Fibroblast of skin of right biceps (primary cell): ENCODE measurements around the gene TUBG1.
A peak's percentile ranks its signal among the peaks of the same experiment; 100 is the strongest.
"Not testable (repeated sequence)": the region's sequence is repeated elsewhere in the genome, so short reads cannot be mapped to it uniquely, and the experiment has no call there.

Source experiments
- DNase-seq: peaks from one replicate; pipeline ENCODE4 v3.0.0-alpha.2; 2013

The TUBG1 gene

DNA sequence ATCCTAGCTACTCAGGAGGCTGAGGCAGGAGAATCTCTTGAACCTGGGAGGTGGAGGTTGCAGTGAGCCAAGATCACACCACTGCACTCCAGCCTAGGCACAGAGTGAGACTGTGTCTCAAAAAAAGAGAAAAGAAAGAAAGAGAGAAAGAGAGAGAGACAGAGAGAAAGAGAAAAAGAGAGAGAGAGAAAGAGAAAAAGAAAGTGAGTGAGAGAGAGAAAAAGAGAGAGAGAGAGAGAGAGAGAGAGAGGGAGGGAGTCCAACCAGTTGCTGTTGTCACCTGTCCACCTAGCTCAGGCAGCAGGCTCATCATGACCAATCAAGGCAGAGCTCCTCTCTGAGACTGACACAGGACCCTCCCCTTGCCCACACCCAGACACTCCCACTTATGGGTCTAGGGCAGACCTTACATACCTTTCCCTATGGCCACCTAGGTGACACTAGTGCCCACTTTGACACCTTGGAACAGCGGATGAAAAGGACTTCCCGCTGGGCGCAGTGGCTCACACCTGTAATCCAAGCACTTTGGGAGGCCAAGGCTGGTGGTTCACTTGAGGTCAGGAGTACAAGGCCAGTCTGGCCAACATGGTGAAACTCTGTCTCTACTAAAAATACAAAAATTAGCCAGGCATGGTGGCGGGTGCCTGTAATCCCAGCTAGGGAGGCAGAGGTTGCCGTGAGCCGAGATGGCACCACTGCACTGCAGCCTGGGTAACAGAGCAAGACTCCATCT, 17.7 kb downstream of the TUBG1 start:
- not testable (repeated sequence) for DNase-seq

DNA sequence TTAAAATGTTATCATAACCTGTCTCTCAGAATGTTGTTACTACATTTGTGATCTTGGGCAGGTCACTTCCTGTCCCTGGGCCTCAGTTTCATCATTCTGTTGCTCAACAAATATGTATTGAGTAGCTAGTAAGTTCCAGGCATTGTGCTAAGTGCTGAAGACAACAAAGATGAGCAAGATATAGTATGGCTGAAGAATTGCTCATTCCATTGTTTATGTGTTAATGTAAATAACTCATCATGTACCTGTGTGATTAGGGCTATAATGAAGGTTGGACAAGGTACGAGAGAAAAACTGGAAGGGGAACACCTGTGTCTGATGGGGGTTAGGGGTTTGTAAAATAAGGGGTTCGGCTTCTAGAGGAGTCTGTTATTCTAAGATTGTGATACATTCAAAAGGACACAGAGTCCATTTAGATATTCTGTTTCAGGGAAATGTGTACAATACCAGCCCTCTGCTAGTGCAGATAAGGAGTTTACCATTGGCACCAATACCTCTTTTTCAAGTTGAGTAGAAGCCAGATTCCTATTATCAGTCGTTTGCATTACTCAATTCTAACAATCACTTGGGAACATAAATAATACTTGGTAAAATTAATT, 20.0 kb downstream of the TUBG1 start:
- no peak for DNase-seq

DNA sequence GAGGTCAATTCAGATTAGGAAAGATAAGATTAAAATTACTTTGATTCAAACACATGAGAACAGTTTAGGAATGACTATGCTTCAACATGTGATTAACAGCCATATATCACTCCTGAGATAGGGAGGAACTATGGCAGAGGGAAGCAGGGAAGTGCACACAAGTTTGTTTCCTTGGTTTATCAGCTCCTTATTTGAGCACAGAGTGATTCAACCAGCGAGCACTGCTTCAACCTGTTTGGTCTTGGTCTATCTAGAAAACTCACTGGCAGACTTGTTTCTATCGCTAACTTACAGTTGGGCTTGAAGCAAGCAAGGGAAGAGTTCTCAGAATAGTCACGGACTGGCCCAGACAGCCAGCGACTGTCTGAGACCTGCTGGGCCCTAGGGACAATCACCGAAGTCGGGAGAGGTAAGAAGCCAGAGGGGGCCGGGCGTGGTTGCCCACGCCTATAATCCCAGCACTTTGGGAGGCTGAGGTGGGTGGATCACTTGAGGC, 23.5 kb downstream of the TUBG1 start:
- DNase-seq, result no peak

DNA sequence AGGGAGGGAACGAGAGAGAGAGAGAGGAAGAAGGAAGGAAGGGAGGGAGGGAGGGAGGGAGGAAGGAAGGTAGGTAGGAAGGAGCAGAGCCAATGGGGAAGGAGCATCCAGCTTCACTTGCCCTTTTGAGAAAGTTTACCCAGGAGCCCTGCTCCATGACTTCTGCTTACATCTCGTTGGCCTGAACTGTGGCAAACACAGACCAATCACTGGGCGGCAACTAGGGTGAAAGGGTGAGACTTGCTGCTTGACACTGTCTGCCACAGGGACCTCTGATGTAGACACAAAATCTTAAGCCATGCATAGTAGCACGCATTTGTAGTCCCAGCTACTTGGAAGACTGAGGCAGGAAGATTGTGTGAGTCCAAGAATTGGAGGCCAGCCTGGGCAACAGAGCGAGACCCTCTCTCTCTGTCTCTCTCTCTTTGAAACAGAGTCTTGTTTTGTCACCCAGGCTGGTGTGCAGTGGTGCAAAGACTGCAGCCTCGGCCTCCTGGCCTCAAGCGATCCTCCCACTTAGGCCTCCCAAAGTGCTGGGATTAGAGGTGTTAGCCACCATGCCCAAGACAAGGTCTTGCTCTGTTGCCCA, 30.1 kb downstream of the TUBG1 start:
- DNase-seq, result no peak

DNA sequence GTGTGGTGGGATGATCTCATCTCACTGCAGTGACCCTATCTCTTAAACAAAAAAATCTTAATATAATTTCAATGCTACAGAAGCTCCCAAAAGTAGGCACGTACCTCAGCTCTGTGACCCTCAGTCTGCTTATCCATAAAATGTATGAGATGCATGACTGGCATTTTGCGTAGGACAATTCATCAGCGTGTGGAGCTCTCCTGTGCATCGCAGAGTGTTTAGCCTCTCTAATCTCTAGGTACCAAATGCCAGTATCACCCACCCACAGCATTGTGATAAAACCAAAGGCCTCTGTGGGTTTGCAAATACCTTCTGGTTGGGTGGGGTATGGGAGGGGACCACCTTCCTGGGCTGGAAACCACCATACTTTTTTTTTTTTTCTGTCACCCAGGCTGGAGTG, 30.6 kb downstream of the TUBG1 start:
- no peak for DNase-seq

DNA sequence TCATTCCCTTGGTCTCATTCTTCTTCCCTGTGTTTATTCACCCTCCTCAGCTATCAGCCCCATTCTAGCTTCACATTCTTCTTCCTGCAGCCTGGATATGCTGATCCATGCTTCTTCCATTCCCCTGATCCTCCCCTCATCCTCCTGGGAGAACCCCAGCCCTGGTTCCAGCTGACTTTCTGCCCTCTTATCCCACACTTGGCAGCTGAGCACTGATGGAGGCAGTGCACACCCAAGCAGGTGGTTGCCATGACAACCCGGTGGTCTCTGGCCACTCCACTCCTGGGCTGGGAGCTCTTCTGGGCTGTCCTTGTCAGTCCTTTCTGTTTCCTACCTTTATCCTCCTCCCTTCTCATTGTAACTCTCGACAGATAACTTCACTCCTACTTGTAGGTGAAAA, 32.9 kb downstream of the TUBG1 start:
- no peak for DNase-seq

DNA sequence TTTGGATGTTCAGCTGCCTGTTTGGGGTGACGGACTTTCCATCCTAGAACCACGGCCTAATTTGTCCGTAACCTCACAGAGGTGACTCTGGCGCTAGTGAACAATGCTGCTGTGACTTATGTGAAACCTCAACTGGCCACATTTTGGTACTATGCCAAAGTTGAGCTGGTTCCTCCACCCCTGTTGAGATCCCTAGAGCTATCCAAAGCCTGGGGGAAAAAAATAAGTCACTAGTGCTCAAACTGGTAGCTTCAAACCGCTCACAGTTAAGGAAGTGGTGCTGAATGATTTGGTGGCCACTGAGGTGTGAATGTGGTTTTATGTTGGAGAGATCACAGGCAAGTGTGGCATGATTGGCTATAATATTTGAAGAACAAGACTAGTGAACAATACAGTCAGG, 38.3 kb downstream of the TUBG1 start:
- no peak for DNase-seq

DNA sequence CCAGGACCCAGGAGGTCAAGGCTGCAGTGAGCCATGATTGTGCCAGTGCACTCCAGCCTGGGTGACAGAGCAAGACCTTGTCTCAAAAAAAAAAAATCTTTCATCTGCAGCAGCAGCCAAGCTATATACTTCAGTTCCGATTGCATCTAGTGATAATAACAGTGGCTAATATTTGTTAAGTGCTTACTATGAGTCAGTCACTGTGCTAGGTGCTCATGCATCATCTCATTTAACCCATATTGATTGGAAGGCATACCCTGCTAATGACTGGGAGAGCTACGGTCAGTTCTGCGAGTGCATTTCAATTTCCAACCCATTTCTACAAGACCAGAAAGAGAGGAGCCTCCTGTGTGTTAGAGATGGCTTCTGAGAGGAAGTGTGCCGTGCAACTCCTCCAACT, 41.9 kb downstream of the TUBG1 start:
- no peak for DNase-seq

DNA sequence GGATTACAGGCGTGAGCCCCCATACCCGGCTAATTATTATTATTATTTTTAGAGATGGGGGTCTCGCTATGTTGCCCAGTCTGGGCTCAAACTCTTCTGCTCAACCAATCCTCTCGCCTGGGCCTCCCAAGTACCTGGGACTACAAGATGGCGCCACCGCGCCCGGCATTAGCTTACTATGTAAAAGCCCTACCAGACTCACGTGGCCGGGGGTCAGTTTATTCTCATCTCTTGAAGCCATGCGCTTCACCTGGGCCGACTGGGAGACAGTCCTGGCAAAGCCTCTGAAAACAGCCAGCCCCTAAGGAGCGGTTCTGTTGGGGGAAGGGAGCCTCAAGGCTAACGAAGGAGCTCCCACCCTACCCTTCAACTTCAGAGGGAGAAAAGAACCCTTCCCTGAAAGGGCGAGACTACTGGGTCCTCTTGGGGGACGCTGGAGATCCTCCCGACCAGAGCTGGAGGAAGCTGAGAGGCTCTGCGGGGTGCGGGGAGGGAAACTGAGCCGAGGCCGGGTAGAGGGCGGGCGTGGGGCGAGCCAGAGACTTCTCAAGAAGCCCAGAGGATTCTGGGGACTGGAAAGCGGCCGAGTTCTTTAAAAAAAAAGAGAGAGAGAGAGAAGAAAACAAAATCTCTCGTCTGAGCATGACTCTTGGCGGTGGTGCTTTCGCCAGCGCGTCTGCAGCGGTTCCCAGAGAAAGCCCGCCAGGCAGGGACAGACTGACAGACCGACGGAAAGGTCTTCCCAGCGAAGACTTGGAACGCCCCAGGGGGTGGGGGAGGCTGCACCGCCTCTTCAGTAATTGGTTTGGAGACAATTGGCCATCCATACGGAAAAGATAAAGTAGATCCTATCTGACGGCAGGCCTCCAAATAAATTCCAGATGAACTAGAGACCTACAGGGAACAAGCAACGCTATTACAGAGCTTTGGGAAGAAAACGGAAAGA, 44.0 kb downstream of the TUBG1 start:
- DNase-seq, result peak; percentile 85

DNA sequence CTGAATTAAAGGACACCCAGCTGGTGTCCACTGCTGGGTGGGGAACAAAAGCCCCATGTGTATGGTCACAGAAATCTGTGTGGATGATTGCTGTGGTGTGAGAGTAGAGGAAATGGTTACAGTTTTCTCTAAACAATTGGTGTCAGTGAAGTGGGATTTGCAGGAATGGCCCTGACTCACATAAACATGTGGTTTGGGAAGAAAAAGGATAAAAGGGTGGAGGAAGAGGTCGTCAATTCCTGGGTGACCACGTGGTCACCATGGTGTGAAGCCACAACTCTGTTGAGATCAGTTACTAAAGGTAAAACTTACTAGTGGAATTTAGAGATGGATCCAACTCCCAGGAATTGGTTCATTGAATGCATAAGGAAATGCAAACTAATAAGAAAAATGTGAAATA, 46.0 kb downstream of the TUBG1 start:
- peak; percentile 81 for DNase-seq

DNA sequence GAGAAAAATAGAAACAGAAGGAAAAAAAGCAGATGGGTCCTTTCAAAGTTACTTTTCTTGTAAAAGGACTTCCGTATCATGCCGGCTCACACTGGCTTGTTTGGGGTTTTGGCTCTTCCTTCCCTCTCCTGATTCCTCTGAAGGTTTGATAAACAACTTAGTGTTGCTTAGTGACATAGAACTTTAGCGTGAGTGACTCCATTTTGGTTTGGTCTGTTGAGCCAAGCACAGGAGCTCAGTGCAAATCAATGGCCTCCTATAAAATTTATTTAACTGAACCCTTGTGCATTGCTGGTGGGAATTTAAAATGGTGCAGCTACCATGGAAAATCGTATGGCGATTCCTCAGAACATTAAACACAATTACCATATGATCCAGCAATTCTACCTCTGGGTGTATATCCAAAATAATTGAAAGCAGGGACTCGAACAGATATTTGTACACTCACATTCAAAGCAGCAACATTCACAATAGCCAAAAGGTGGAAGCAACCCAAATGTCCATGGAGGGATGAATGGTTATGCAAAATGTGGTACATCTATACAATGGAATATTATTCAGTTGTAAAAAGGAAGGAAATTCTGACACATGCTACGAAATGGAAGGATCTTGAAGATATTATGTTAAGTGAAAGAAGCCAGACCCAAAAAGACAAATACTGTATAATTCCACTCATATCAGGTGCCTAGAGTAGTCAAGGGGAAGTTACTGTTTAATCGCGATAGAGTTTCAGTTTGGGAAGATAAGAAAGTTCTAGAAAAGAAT, 48.5 kb downstream of the TUBG1 start:
- DNase-seq, result no peak

DNA sequence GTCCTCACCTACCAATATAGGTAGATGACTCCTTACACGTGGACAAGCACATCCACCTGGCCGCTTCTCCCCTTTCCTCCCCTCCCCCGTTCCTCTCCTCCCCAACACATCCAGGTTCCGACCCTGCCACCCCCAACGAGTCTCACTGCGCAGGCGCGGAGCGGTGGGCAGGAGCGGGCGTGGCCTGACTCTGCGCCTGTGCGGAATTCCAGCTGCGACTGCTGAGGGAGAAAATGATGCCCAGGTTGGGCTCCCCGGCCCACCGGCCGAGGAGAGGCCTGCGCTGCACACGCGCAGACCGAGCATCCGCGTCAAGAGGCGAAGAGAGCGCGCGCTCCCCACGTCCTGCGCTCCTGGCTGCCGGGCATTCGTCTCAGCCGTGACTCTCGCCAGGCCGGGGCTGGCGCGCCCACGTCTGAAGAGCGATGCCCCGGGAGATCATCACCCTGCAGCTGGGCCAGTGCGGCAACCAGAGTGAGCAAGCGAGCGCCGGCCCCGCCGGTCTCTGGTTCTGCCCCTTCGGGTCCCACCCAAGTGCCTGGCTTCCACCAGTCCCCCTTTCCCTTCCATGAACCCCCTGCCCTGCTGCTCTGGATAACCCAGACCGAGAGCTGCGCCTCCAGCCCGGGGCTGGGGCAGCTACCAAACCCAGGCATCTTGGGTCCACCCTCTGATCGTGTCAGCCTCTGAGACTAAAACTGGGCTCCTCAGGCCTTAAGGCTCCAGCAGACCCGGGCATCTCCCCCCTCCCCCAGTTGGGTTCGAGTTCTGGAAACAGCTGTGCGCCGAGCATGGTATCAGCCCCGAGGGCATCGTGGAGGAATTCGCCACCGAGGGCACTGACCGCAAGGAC, 49.8 kb downstream of the TUBG1 start, which contains the start of gene TUBG2:
Gene TUBG2, plus strand, starts transcription at position 206 of the 853 bp plus-strand sequence. Its CDS starts 220 bp downstream, at position 426.
- DNase-seq, result peak; percentile 91

DNA sequence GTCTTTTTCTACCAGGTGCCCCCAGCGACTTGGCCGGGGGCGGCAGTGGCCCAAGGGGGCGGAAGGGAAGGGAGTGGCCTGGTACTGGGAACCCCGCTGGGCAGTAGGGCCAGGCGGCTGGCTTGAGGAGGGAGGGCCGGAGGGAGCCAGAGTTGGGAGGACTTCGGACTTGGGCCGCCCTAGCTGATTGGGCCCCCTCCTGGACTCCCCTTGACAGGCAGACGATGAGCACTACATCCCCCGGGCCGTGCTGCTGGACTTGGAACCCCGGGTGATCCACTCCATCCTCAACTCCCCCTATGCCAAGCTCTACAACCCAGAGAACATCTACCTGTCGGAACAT, 50.4 kb downstream of the TUBG1 start:
- not testable (repeated sequence) for DNase-seq

DNA sequence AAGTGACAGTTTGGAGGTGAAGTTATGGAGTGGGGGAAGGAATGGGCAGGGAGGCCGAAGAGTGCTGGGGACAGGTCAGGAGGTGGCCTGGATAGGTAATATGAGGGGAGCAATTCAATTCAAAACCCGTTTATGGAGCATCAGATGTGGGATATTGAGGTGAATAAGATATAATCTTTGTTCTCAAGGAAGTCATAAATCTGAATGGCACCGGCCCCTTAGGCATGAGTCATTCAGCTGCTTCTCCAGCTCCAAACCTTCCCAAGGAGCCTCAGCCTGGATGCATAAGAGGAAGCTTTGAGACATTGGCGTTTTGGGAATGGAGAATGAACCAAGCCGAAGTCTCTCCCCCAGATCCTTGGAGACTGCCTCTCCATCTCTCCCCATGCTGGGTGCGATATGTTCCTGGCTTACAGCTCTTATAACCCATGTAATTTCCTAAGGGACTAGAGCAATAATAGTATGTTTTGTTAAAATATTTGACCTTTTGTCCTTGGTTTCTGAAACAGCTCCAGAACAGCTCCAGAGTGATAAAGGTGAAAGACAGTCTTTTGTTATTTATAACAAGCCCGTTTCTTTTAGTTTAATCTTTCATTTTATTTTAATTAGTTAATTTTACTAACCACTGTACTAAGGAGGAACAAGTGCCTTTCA, 51.3 kb downstream of the TUBG1 start:
- DNase-seq, result peak; percentile 83
